HEK293 (cell line): Measurements from ENCODE around the gene LETM1.

Source experiments
- ZNF350 ChIP-seq: fragments of 450-650 bp; formaldehyde crosslinking; IDR thresholded peaks from 2 replicates; pipeline ENCODE4 v1.5.0; 2017; ENCODE audit warnings: missing biosample characterization, mild to moderate bottlenecking, missing genetic modification characterization
- TF ChIP-seq, protein P1 (sequence below): fragments of 450-650 bp; formaldehyde crosslinking; IDR thresholded peaks from 2 replicates; pipeline ENCODE4 v1.5.1; 2016; ENCODE audit warnings: missing biosample characterization, missing genetic modification characterization

DNA sequence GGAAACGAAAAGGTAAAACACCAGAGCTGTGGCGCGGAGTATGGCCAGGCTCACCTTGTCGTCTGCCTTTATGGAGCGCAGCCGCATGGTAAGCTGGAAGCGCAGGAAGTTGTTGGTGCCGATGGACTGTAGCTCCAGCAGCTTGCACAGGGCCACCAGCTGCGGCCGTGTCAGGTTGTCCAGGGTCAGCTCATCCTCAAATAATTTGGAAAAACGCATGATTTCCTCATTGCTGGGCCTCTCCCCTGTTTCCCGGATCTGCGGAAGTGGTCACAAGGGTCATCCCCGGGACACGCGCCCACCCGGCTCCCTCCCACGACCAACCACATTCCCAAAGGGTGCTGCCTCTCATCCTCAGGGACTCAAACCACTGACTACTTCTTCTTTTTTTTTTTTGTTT is 23.3 kb downstream of the LETM1 start:
- TF ChIP-seq, protein P1, sequence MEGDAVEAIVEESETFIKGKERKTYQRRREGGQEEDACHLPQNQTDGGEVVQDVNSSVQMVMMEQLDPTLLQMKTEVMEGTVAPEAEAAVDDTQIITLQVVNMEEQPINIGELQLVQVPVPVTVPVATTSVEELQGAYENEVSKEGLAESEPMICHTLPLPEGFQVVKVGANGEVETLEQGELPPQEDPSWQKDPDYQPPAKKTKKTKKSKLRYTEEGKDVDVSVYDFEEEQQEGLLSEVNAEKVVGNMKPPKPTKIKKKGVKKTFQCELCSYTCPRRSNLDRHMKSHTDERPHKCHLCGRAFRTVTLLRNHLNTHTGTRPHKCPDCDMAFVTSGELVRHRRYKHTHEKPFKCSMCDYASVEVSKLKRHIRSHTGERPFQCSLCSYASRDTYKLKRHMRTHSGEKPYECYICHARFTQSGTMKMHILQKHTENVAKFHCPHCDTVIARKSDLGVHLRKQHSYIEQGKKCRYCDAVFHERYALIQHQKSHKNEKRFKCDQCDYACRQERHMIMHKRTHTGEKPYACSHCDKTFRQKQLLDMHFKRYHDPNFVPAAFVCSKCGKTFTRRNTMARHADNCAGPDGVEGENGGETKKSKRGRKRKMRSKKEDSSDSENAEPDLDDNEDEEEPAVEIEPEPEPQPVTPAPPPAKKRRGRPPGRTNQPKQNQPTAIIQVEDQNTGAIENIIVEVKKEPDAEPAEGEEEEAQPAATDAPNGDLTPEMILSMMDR (tag by site-specific recombination) = no peak
- TF ChIP-seq ZNF350 (tag by site-specific recombination) = no peak
